Stimulated activated CD4-positive, alpha-beta T cell treated with anti-CD3 and anti-CD28 coated beads, TNF-alpha, amount 100 ng/mL, for 1 hour (primary cell): ENCODE results near the gene EML4.

Experiments
- DNase-seq, 3 donors: peaks; one replicate each; pipeline ENCODE4 v3.0.0-alpha.2; 2020; ENCODE audit warnings: low read depth in 3 of 3, low spot score in 1 of 3

EML4 gene

DNA sequence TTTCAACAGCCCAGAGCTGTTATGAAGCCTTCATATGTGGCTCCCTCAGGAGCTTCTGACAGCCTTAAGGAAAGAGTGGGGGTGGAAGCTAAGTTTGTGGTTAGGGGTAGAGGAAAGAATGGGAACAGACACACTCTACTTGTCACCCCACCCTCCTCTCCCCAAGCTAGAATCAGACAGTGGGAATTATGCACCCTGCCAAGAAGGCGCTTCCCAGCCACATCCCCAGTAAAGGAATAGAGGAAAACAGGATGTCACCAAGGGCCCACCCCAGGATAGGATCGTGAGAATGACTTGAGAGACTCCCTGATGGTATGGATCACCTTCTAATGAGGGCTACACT, 32.4 kb upstream of the EML4 start:
- no peak for DNase-seq

DNA sequence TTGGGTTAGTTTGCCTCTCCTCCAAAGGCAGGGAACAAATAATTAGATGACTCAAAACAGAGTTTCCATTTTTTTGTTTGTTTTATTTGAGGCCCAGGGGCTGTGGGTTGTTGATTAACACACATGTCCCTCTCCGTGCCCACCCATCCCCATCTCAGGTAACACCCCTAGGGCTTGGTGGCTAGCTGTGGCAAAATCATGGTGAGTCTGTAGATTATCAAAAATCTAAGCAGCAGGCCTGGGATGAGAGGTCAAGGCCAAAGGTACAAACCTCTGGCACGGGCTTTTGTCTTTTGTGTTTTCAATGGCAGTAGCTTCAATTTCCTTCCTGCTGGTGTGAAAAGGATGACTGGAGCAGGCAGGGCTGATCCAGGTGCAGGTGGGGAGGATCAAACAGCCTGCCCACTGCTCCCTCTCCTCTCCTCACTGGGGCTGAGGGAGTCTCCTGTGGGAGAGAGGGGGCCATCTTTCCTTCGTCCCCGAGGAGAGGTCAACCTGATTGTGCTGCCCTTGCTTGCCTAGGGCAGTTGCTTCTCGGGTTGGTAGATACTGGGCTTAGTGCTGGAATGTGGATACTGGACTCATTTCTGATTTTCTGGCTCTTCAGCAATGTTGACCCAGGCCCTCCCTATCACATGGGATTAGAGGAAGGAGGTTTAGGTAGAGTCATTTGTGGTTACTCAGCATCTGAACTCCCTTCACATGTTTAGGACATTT, 31.9 kb upstream of the EML4 start:
- DNase-seq, result no peak

DNA sequence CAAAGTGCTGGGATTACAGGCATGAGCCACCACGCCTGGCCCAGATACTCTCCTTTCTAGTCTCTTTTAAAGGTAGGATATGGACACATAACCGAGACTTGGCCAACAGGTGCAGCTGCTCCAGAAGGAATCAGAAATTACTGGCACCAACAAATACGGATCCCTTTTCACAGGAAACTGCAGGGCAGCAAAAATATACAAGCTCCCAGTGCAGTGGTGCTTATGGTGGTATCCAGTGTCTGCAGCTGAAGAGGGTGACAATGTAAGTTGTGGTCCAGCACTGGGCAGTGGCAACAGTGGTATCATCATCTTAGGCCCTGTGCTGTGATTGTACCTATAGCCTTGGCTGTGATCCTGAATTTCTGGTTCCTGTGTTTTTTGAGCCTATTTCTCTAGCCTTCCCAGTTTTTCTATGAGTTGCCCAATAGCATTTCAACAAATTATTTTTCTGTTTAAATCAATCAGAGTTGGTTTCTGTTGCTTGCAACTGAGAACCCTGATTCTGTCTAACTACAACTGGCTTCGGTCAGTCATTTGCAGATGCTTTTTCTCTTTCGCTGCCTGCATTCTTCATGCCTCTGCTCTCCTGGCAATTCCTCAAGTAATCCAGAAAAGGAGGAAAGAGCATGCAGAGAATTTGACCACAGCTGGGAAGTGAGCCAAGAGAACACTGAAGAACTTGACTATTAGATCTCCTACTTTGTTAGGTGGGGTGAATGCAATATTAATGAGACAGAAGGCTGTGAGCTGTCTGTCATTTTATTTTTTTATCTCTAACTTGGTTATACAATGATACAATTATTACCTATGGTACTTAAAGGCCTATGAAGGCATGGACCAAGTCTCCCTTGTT, 30.8 kb upstream of the EML4 start:
- DNase-seq, result no peak

DNA sequence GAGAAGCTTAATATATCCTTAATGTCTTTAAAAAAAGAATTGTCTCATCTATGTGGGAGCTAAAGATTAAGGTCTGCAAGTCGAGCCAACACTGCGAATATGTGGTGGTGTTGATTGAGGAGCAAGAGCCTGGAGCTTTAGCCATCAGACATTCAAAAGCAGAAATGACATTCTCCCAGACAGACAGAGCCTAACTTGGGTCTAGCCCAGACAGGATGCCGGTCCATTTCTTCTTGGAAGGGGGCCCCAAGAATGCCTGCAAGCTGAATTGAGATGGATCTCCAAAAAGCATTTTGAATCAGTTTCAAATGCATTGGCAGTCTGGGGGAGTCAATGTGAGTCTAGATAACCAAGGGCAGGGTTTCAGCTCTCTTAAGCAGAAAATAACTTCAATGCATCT, 30.1 kb upstream of the EML4 start:
- no peak for DNase-seq

DNA sequence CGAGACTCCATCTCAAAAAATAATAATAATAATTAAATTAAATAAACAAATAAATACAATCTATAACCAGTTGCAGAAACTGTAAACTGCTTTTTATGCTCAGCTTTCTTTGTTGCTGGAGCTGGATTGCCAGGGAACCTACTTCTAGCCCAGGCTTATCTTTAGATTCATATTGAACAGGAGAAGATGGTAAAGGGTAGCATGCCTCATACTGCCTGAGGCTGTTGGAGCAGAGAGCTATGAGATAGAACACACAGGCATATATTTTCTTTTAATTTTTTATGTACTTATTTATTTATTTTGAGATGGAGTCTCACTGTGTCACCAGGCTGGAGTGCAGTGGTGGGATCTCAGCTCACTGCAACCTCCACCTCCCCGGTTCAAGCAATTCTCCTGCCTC, 28.7 kb upstream of the EML4 start:
- no peak for DNase-seq

DNA sequence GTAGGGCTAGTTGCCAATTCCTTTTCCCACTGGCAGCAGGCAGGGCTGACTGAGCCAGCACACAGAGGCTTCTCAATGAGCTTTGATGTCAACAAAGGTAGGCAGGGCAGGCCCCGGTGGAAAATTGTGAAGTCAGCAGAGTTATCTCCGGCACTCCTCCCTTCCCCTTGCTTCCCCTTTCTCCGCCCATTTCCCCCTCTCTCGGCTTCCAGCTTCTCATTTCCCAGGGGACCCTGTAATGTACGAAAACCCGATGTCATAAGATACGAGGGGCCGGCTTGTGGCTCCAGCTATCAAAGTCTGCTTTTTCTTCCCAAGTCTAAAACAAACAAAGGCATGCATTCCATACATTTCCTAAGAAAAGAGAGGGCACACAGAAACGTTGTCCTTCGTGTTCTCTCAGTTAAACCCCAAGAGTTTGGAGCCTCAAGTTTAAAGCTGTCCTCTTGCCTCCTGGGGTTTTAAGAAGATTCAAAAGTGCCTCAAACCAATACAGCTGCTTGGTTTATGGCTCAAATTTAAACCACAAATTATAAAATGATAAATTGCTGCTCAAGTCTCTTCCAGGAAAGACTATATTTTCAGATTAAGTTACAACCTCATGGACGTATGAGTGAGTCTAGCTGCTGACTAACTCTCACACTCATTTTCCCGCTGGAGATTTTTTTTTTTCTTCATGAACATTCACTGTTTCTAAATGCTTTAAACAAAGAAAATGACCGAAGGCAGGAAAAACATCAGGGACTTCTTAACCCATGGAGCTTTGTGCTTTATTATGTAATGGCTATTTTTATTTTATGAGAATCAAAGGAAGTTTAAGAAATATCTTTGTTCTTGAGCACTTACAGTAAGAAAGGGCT, 27.2 kb upstream of the EML4 start:
- no peak for DNase-seq

DNA sequence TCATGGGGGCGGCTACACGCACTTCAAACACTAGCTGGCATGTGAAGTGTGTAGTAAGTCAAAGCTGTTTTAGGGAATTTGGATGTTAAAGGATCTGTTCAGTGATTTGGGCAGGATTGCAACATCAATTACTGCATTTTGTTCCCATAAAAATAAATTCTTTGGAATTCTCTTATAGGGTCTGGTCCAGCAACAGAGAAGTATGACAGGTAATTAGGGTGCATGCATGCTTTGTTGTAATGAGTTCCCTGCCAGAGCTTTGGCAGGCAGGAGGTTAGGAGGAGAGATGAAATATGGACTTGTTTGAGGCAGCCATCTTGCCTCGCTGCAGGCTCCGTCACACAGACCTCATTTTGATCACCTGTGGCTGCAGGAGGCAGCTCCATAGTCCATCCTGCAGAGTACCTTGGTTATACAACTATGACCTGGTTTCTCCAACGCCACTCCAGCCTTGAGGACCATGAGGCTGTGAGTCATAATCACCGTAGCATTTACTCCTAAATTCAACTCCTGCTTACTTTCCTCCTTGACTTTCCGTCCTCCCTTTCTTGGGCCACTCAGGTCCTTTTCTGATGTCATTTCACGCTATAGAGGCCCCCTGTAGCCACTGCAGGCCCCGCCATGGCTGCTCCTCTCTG, 26.5 kb upstream of the EML4 start:
- no peak for DNase-seq

DNA sequence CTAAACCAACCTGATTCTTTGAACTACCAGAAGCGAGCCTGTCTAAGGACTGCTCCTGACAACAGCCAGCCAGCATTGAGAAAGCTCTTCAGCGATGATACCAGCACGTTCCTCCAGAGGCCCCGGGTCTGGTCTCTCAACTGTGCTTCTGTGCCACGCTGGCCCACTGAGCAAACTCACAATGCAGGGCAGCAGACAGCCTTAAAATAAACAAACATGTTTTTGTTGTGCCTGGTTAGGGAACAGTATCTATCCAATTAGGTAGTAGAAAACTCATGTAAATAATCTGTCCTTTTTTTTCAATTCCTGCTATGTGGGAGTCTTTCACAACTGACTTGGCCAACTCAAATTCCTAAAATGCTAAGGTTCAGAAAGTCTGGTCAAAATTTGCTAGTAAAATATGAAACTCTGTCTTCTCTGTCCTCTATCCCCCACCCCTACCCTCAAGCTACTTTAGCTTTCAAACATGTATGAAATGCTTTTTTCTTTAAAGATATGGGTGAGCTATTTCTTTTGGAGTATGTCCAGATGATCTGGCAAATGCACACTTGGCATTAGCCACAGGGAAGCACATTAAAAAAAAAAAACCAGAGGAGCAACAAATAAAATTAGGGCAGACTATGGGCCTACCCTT, 21.4 kb upstream of the EML4 start:
- no peak for DNase-seq

DNA sequence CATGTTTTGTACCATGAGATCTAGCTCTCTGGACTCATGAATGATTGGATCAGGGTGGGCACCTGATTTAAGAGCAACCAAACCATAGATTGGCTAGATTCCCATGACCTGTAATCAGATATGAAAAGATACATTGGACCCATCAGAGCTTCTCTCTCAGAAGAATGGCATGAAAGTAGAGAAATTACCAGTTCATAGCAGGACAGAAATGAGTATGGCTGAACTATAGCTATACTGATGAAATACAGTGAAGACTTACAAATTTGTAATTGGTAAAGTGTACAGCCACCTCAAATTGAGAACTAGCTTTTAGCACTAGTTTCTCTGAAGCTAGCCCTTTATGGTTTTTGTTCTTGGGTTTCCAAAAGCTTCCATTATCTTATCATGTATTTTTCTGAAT, 19.0 kb upstream of the EML4 start:
- DNase-seq, result no peak

DNA sequence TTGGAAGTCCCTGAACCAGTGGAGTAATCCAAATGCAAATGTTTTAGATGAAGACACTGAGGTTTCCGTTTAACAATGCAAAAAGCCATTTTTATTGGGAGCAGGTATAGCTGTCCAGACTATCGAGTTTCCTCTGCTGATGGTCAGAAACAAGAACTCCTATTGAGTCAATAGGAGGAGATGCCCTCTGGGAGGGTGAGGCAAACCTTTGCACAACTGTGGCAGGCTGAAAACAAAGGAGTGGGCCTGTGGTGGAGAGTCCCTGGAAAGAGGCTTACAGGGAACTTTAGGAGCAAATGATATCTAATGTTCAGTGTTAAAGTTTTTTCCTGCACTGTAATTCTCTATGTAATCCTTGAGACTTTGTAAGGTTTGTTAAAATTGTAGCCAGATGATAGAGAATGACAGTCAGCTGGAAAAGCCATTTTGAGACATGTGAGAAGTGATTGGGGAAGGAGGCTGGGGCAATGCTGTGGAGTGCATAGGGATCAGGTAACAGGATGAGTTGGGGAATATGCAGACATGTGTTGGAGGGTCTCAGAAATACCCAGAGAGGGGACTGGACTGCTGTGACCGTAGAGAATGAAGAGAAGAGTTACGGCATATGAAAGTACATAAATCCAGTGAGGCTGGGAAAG, 15.1 kb upstream of the EML4 start:
- DNase-seq, result no peak

DNA sequence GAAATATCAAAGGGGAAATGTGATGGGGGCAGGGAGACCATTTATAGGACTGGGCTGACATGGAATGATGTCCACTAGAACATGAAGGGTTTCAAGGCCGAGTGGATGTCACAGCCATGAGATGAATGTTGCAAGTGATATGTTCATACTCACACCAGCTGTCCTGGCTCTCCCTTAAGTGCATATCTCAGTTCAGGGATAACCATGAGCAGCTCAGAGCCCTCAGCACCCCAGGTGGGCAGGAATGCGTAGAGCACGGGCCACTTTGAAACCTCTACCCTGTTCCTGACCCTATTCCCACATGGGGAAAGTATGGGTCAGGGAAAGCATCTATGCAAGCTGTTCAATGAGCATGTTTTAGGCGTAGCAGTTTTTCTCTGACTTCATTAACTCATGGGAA, 12.4 kb upstream of the EML4 start:
- no peak for DNase-seq

DNA sequence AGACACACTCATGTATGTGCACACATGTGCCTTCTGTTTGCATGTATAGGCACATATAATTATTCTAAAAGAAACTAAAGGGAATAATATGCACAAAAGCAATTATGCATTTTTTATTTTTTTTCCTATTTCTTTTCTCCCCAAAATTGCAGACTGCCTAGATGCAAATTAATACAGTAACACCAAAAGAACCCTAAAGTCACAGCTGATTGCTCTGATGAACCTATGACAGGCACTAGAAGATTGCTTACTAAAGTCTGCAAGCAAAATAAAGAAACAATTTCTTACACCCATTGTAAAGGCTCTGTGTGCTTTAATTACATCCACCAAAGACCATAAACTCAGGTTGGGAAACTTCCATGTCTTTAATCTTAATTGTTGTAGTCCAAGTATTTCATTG, 7.7 kb upstream of the EML4 start:
- DNase-seq, result no peak

DNA sequence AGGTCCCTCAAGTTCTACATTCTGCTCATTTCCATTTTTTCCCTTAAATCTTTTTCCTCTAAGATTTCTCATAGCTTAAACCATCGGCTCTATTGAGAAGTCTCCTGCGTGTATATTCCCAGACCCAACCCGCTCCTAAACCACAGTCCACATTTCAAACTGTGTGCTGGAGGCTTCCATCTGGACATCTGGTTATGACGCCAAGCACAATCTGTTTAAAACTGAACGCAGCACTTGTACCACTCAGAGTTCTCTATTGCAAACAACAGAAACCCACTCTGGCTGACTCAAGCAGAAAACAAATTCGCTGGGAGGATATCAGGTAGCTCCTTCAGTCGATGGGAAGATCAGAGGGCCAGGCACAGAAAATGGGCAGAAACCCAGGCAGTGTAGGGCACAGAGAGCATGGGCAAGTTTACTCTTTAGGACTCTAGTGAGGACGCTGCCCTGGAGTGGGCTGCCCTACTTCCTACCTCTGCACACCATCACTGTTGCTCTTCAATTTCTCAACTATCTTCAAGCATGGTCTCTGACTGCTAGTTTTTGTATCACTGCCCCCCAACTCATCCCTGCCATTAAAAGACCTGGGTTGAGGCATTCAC, 5.6 kb upstream of the EML4 start:
- DNase-seq, result no peak

DNA sequence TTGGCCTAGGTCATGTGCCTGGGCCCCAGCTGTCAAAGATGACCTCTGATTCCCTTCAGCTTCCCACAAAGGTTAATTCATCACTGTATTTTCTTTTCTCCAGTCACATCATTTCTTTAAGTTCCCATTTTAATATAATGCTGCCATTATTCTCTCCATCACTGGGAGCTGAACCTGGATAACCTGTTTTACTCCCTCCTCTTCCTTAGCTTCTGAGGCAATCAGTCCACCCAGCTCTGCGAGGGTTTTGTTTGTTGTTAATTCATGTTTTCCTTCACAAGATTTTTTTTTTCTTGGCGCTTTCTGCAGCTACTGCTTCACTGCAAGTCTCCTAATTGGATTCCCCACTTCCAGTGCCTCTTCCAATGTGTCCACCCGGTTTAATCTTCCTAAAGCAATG, 5.1 kb upstream of the EML4 start:
- DNase-seq, result no peak

DNA sequence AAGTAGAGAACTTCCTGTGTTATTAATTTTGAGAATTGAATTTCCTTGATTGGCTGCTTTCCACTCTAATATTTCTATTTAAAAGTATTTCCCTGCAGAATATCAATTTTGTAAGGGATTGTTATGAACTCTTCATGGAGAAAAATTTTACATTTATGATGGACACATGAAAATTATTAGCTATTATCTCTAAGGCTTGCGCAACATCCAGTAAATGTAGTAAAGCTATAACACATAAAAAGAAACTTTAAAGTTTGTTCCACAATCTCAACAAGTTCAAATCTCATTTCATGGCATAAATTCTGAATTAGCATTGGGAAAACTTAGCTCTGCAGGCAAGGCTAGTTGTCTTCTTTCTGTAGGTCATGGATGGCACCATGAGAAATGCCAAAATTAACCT, 4.2 kb upstream of the EML4 start:
- DNase-seq, result no peak

DNA sequence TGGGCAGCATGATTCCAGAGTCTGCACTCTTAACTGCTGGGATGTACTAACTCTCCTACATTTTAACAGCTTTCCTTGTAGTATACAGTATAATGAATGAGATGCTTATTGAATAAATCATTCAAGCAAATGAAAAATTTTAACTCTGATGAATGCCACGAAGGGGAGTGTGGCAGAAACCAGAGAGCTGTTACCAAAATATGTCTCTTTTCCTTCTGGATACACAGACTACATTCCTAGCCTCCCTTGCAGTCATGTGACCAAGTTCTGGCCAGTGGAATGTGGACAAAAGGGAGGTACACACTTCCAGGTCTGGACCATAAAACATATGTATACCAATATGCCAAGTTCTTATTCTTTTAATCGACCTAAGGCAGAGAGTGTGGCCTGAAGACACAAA, 1.7 kb upstream of the EML4 start:
- DNase-seq, result no peak

DNA sequence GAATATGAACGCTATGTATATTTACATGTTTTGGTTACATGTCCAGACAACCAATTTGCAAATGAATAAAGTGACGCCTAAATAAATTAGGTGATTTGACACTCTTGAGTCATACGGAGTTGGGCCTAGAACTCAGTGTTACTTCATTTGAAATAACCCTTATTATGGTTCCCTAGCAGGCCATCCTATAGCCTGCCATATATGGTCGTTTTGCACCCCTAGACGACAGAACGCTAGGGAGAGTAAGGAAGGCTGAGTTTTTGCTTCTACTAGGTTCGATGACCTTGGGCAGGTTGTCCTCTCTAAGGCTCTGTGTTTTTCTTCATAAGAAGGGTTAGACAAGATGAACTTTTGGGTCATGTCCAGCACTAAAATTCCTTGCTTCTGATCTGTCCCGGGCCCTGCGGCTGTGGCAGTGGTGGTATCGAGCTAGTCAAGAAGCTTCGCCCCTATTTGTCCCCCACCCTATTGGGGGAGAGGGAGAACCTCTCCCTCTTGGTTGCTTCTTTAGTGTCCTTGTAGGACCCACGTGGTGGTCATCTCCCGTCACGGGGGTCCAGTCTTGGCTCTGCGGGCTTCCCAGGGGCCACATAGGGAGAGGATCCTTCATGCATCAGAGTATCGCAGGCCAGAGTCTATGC, 574 bp upstream of the EML4 start:
- no peak for DNase-seq

DNA sequence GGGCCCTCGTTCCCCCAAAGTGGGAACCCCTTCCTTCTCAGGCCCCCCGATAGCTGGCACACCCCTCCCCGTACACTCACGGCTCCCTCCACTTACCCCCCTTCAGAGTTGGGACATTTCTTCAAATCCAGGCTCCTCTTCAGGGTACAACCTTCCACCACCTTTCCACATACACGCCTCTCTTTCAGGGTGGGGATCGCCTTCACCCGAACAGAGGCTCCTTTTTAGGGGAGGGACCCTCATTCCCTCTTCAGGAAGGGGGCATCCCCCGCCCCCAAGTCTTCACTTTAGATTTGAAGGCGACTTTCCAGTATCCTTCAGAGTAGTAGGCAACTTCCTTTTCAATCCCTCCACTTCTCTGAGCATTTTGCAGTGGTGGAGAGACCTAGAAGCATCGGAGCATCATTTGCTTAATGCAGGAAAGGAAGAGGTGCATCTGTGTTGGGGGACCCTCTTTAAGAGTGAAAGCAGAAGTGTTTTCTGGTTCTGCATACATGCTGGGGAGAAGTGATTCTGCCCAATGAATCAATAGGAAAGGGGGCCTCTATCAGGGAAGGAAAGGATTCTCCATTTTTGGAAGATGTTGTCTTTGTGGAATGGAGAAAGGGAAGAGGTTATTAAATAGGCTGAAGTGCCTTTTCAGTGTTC, 845 bp downstream of the EML4 start:
- DNase-seq, result no peak
